Endodermal cell (in vitro differentiated cells): ENCODE data around the gene MAIP1. TPM values are rescaled to one million over a fixed set of nuclear protein-coding genes. Genes with fewer than 3 reads are reported as not detected.
A peak's percentile ranks its signal among the peaks of the same experiment; 100 is the strongest.

ENCODE experiments used
- DNase-seq: peaks from one replicate; pipeline ENCODE4 v3.0.0-alpha.2; 2017
- H3K27ac ChIP-seq: 2 replicates; pipeline ENCODE4 v1.5.1; 2013; ENCODE audit warnings: mild to moderate bottlenecking, low read depth, low read length, moderate library complexity
- H3K27me3 ChIP-seq: 2 replicates; pipeline ENCODE4 v1.6.1; 2013; ENCODE audit warnings: mild to moderate bottlenecking, low read length, moderate library complexity; ENCODE audit not compliant: insufficient read depth, control insufficient read depth, poor library complexity, severe bottlenecking
- H3K36me3 ChIP-seq: 2 replicates; pipeline ENCODE4 v1.7.0; 2013; ENCODE audit warnings: mild to moderate bottlenecking, low read length, moderate library complexity; ENCODE audit not compliant: control insufficient read depth, insufficient read depth
- H3K4me1 ChIP-seq: one replicate; pipeline ENCODE4 v1.7.0; 2013; ENCODE audit warnings: low read length; ENCODE audit not compliant: control insufficient read depth, insufficient read depth
- H3K4me3 ChIP-seq: 2 replicates; pipeline ENCODE4 v1.5.1; 2013; ENCODE audit warnings: mild to moderate bottlenecking, low read length, moderate library complexity
- H3K9ac ChIP-seq: 2 replicates; pipeline ENCODE4 v1.6.1; 2013; ENCODE audit warnings: mild to moderate bottlenecking, low read length, moderate library complexity; ENCODE audit not compliant: poor library complexity, severe bottlenecking; ENCODE audit errors: extremely low read depth
- H3K9me3 ChIP-seq: 2 replicates; pipeline ENCODE4 v1.6.1; 2013; ENCODE audit warnings: mild to moderate bottlenecking, low read length, moderate library complexity; ENCODE audit not compliant: control insufficient read depth
- H3K27ac Mint-ChIP-seq: 2 replicates; pipeline ENCODE4 v1.8.0; 2020; ENCODE audit warnings: mixed read lengths
- H3K27me3 Mint-ChIP-seq: 2 replicates; pipeline ENCODE4 v1.8.0; 2021; ENCODE audit warnings: mild to moderate bottlenecking, mixed read lengths; ENCODE audit not compliant: insufficient read depth
- H3K36me3 Mint-ChIP-seq: 2 replicates; pipeline ENCODE4 v1.8.0; 2020; ENCODE audit warnings: low read depth, mixed read lengths
- H3K4me1 Mint-ChIP-seq: 2 replicates; pipeline ENCODE4 v1.8.0; 2020; ENCODE audit warnings: mixed read lengths
- H3K4me3 Mint-ChIP-seq: 2 replicates; pipeline ENCODE4 v1.8.0; 2020; ENCODE audit warnings: mild to moderate bottlenecking, moderate library complexity, mixed read lengths
- H3K9me3 Mint-ChIP-seq: 2 replicates; pipeline ENCODE4 v1.8.0; 2020; ENCODE audit warnings: mild to moderate bottlenecking, mixed read lengths
- CTCF ChIP-seq: fragments of 200-600 bp; sonication (generic); conservative IDR thresholded peaks from 2 replicates; pipeline ENCODE4 v1.5.0; 2021; ENCODE audit warnings: antibody characterized with exemption, mild to moderate bottlenecking
- WGBS, 2 experiments: methylation state at CpG; one replicate each; pipeline versions ENCODE4 v1.1.5 to v1.1.7; 2013; ENCODE audit warnings: missing lambda C conversion rate in 2 of 2, mixed read lengths in 1 of 2; ENCODE audit not compliant: insufficient coverage in 1 of 2, insufficient read length in 1 of 2; 5-methylcytosine and 5-hydroxymethylcytosine counted together
- total RNA-seq, 2 donors: library from RNA; stranded (reverse); fragmentation: NEBNext Ultra II Directional in 1 of 2; extraction: Animal tissue kit (Norgen Biotek cat#: 25700) in 1 of 2; gene quantifications; 2 replicates in 1 of 2; 3 replicates in 1 of 2; pipeline ENCODE4 v1.2.1, GENCODE V29; 2021

Gene MAIP1
- total RNA-seq, 2 donors from 2014 or later, result 20.9 to 23.7 TPM

GRCh38 chr2:199972088-199972626 lies 16.8 kb downstream of the MAIP1 start:
- peaks cover 12% of the 10 kb centered on the region for H3K36me3 ChIP-seq
- DNase-seq, result no peak
- H3K27me3 ChIP-seq, result no peaks in the 10 kb centered on the region
- H3K4me1 Mint-ChIP-seq, result no peaks in the 10 kb centered on the region
- no peaks in the 10 kb centered on the region for H3K9me3 ChIP-seq
- no peaks in the 10 kb centered on the region for H3K27me3 Mint-ChIP-seq
- no peak overlapping the region for H3K4me3 ChIP-seq
- H3K36me3 Mint-ChIP-seq, result peaks cover 2% of the 10 kb centered on the region
- H3K4me3 Mint-ChIP-seq, result no peak overlapping the region
- no peak overlapping the region for H3K27ac ChIP-seq
- TF ChIP-seq CTCF, result no peak
- no peak overlapping the region for H3K9ac ChIP-seq
- no peaks in the 10 kb centered on the region for H3K4me1 ChIP-seq
- 83 to 95% methylated on average over 4 to 6 of the region's 6 CpGs for WGBS, 2 experiments
- no peak overlapping the region for H3K27ac Mint-ChIP-seq
- no peaks in the 10 kb centered on the region for H3K9me3 Mint-ChIP-seq

DNA sequence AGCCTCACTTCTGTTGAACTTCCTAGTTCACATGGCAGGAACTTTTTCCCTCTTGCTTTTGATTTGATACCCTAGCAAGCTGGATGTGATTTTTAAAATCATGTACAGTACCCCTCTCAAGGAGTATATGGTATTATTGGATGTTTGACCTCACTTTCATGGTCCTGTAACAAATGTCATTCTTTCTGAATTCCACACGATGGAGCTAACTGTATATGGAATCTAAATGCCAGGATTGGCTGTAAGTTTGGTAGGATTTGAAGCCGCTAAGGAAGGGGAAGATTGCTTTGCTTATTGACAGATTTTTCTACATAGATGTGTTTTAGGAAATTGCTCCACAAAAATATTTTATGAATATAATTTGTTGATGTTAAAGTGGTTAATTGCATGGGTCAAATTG lies 18.3 kb downstream of the MAIP1 start:
- H3K9ac ChIP-seq, result no peak overlapping the region
- no peaks in the 10 kb centered on the region for H3K9me3 ChIP-seq
- DNase-seq, result no peak
- H3K27ac ChIP-seq, result no peak overlapping the region
- Mint-ChIP-seq H3K36me3 (no peaks in the 10 kb centered on the region), H3K4me3 (no peak overlapping the region), H3K27me3 (no peaks in the 10 kb centered on the region), H3K4me1 (peaks cover 4% of the 10 kb centered on the region), H3K9me3 (no peaks in the 10 kb centered on the region), H3K27ac (no peak overlapping the region)
- TF ChIP-seq CTCF, result peak; percentile 80
- 31 to 41% methylated on average over 2 of the region's 2 CpGs for WGBS, 2 experiments
- H3K4me1 ChIP-seq, result no peaks in the 10 kb centered on the region
- H3K27me3 ChIP-seq, result no peaks in the 10 kb centered on the region
- no peak overlapping the region for H3K4me3 ChIP-seq
- peaks cover 5% of the 10 kb centered on the region for H3K36me3 ChIP-seq

DNA sequence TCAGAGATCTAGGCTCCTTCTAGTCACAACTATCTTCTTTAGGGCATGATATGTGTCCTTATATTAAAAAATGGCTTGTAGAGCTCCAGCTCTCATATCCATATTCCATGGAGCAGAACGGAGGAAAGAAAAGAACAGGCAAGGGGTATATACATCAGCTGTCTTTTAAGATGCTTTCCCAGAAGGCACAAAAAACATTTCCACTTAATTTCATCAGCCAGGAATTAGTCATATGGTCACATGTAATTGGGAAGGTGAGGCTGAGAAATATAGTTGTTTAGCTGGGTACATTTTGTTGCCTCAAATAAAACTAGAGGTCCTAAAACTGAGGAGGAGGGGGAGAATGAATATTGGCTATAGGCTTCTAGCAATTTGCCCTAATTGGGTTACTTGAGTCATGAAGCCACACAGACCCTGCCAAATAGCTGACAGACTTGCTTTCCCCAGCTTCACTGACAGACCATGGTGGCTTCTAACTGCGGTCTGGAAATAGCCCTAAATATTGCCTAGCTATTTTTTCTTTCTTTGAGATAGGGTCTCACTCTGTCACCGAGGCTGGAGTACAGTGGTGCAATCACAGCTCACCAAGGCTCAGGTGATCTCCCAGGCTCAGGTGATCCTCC lies 20.0 kb downstream of the MAIP1 start:
- no peak overlapping the region for H3K27ac Mint-ChIP-seq
- peaks cover 7% of the 10 kb centered on the region for H3K4me1 Mint-ChIP-seq
- no peak for TF ChIP-seq CTCF
- no peak overlapping the region for H3K4me3 Mint-ChIP-seq
- no peaks in the 10 kb centered on the region for H3K27me3 ChIP-seq
- H3K27me3 Mint-ChIP-seq, result no peaks in the 10 kb centered on the region
- H3K36me3 ChIP-seq, result no peaks in the 10 kb centered on the region
- no peak overlapping the region for H3K9ac ChIP-seq
- H3K4me1 ChIP-seq, result peaks cover 7% of the 10 kb centered on the region
- no peak overlapping the region for H3K27ac ChIP-seq
- no peak for DNase-seq
- H3K36me3 Mint-ChIP-seq, result no peaks in the 10 kb centered on the region
- 94% methylated on average over 3 of the region's 3 CpGs; no CpG with 5 or more reads in 1 of the 2 experiments for WGBS, 2 experiments
- H3K4me3 ChIP-seq, result no peak overlapping the region
- H3K9me3 Mint-ChIP-seq, result no peaks in the 10 kb centered on the region
- H3K9me3 ChIP-seq, result no peaks in the 10 kb centered on the region
